HG02885 (cell line): Measurements from ENCODE around the gene RB1.
"Not testable (repeated sequence)": the region's sequence is repeated elsewhere in the genome, so short reads cannot be mapped to it uniquely, and the experiment has no call there.

Experiments
- ATAC-seq: cut with Tn5 transposase; IDR thresholded peaks from one replicate; pipeline ENCODE4 v1.9.1; 2021; ENCODE audit warnings: mild to moderate bottlenecking; ENCODE audit not compliant: unreplicated experiment, poor library complexity

Gene RB1

DNA sequence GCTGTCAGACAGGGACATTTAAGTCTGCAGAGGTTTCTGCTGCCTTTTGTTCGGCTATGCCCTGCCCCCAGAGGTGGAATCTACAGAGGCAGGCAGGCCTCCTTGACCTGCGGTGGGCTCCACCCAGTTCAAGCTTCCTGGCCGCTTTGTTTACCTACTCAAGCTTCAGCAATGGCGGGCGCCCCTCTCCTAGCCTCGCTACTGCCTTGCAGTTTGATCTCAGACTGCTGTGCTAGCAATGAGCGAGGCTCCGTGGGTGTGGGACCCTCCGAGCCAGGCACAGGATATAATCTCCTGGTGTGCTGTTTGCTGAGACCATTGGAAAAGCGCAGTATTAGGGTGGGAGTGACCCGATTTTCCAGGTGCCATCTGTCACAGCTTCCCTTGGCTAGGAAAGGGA lies 35.6 kb downstream of the RB1 start:
- not testable (repeated sequence) for ATAC-seq

DNA sequence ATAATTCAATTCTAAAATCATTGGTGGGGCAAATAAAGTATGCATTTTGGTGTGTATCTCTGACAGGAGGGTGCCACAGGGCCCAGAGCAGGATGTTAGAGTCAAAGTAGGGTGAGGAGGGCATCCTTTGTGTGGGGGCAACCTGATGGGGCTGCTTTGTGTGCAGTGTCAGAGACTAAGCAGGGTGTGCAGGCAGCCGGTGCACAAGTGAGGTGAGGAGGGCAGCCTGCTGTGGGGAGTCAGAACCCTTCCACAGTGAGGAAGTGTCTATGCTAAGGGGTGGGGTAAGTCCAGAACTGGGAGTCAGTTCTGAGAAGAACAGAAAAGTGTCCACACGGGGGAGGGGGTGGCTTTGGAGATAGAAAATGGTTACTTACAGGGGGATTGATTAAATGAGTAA lies 40.7 kb downstream of the RB1 start:
- ATAC-seq, result no peak

DNA sequence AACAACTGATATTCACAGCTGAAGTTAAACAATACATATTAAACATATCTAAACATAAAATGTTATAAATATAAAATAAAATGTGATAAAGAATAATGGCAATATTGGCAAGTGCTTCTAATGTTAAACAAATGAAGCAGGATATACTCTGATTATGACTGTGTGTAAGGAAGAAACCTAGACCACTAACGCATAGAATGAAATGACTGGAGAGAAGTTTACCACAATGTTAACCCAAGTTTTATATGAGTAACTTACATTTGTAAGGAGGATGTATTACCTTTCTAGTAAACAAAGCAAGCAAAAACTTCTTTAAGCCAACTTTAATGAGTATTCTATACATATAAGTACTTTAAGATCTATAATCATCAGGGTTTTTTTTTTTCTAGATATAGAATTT lies 43.0 kb downstream of the RB1 start:
- ATAC-seq, result no peak

DNA sequence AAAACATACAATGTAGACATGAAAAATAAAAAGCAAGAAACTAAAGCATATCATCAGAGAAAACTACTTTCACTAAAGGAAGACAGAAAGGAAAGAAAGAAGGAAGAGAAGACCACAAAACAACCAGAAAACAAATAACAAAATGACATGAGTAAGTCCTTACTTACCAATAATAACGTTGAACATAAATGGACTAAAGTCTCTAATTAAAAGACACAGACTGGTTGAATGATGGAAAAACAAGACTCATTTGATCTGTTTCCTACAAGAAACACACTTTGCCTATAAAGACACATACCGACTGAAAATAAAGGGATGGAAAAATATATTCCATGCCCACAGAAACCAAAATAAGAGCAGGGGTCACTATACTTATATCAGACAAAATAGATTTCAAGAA lies 46.0 kb downstream of the RB1 start:
- no peak for ATAC-seq

DNA sequence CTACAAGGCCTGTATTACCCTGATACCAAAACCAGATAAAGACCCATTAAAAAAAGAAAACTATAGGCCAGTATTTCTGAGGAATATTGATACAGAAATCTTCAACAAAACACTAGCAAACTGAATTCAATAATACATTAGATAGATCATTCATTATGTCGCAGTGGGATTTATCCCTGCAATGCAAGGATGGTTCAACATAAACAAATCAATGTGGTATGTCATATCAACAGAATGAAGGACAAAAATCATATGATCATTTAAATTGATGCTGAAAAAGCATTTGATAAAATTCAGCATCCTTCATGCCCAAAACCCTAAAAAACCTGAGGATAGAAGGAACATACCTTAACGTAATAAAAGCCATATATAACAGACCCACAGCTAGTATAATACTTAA lies 50.0 kb downstream of the RB1 start:
- ATAC-seq, result no peak

DNA sequence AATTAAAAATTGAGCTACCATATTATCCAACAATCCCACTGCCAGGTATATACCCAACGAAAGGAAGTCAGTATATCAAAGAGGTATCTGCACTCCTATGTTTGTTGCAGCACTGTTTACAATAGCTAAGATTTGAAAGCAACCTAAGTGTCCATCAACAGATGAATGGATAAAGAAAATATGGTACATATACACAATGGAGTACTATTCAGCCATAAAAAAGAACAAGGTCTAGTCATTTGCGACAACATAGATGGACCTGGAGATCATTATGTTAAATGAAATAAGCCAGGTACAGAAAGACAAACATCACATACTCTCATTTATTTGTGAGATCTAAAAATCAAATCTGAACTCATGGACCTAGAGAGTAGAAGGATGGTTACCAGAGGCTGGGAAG lies 52.0 kb downstream of the RB1 start:
- ATAC-seq, result not testable (repeated sequence)

DNA sequence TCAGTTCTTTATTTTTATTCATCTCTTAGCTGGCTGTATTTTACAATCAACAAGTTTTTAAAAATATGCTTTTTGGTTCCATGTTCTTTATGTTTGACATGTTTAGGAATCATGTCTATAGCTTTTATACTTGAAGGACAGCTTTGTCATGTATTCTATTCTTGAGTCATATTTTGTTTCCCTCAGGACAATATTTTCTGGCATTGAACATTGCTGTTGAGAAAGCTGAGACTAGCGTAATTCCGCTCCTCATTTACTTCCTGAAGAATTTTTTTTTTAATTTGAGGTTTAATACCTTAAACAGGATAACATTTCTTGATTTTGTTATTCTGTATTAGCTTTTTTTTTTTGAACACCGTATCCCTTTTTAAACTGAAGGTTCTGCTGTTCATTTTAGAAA lies 53.2 kb downstream of the RB1 start:
- no peak for ATAC-seq

DNA sequence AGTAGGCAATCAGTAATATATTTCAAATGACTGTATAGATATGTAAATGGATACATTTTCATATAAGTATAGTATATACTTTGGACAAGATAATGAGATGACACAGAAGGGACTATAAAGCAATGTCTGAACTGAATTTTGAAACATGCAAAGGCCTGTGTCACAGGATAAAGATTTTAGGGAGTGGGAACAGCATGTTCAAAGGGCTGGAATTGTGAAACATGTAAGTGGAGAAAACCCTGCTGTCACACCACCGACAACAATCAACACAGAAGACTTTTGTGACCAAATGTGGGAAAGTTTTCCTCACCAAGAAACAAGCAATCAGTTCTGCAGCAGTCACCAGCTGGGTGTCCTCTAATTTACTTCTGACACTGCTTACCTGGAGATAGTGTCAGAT lies 66.4 kb downstream of the RB1 start:
- ATAC-seq, result no peak

DNA sequence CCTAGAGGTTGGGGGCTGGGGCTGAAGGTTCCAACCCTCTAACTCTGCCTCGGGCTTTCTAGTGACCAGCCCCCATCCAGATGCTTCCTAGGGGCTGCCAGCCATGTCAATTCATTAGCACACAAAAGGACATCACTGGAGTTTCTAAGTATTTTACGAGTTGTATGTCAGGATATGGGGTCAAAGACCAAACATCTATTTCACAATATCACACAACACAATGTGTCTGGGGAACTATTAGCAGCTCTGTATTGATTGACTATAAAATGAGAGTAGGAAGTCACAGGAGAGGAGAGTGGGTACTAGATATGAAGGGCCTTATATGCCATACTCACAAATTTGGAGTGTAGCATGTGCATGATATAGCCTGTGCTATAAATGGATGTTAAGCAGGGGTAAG lies 67.3 kb downstream of the RB1 start:
- no peak for ATAC-seq

DNA sequence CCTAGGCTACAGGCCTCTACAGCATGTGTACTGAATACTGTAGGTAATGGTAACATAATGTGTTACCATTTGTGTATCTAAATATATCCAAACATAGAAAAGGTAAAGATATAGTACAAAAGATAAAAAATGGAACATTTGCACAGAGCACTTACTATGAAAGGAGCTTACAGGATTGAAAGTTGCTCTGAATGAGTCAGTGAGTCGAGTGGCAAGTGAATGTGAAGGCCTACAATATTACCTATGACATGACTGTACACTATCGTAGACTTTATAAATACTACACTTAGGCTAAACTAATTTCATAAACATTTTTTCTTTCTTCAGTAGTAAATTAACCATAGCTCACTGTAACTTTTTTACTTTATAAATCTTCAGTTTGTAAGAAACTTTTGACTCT lies 74.3 kb downstream of the RB1 start:
- ATAC-seq, result no peak

DNA sequence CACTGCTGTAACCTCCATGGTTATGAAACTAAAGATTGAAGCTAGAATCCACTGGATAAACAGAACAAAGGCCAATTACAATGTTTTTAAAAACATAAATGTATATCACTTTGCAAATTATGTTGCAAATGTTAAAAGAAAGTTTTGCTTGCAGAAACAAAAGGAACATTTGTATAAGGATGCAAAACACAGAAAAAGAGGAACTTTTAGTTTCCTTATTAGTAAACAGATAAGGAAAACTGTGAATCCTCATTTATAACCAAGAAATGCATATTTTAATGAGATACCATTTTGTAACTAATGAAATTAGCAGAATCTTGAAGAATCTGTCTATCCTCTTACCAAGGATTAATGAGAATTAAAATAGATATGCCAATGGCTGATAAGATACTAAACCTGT lies 77.0 kb downstream of the RB1 start:
- ATAC-seq, result no peak

DNA sequence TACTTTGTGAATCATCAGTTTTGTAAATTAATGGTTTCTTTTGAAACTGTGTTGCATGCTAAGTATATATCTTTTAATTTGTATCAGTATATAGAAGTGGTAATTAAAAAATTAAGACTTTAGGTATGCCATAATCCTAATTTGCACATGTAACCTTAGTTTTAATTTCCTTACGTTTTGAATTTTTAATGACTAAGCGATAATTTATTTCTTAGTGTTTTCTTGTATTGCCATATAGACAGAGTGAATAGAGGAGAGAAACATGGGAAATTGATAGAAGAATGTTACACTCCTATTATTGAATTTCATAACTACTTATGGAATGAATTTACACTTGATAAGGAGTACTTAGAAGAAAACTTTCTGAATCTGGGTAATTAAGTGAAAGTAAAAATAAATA lies 79.8 kb downstream of the RB1 start:
- no peak for ATAC-seq

DNA sequence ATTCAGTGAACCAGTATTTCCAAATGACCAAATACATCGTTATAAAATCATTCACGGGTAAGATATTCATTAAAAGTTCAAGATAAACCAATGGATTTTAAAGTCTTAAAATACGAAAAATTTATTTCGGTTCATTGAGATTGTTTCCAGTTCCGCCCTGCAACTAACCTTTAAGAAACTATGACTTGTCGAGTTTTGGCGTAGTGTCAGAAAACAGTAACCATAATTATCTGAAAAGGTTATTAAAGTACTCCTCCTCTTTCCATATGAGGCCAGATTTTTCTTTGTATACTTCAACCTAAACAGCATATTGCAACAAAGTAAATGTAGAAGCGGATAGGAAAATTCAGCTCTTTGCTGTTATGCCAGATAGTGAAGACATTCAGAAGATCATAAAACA lies 83.3 kb downstream of the RB1 start:
- no peak for ATAC-seq

DNA sequence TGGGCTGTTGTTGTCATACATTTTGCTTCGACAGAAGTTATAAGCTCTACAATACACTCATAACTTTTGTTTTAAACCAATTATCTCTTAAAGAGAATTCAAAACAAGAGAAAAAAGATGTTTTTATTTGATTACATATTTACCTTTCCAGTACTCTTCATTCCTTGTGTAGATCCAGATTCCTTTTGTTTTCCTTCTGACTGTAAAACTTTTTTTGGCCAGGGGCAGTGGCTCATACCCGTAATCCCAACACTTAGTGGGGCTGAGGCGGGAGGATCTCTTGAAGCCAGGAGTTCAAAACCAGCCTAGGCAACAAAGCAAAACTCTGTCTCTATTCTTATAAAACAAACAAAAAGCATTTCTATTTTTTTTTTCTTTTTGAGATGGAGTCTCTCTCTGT lies 87.7 kb downstream of the RB1 start:
- no peak for ATAC-seq

DNA sequence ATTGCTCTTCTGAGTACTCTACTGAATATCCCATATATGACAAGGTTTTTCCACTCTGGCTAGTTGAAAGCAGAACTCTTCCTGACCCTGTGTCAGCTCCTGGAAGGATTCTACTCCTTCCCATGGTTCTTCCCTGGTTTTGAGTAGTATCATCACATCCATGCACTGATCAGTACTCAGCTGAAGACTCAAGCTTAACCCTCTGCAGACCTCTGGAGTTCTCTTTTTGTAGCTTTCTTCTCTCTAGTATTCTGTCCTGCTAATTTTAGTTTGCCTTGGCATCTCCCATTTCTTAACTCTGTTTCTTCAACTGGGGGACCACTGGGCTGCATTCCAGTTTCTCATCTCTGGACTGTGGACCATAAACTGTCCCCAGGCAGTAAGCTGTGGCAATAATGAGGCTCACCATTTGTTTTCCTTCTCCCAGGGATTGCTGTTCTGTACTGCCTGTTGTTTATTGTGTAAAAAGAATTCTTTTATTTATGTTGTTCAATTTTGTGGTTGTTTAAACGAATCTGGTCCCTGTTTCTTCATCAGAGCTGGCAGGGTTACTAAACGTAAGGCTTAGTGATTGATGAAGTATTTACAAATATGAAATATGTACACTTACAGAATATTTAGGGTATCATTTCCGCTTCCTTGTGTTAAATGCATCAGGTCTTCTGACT lies 89.6 kb downstream of the RB1 start:
- no peak for ATAC-seq

DNA sequence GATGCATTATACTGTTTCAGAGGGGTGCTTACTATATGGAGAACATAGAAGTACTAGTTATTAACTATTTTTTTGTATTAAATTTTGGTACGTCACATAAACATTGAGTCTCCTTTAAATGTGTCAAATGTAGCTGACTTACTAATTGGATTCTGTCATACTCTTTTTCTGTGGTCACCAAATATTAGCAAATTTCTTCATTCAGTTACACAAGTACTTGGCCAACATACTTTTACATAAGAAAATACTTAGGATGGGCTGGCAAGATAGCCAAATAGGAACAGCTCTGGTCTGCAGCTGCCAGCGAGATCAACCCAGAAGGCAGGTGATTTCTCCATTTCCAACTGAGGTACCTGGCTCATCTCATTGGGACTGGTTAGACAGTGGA lies 90.1 kb downstream of the RB1 start:
- ATAC-seq, result no peak

DNA sequence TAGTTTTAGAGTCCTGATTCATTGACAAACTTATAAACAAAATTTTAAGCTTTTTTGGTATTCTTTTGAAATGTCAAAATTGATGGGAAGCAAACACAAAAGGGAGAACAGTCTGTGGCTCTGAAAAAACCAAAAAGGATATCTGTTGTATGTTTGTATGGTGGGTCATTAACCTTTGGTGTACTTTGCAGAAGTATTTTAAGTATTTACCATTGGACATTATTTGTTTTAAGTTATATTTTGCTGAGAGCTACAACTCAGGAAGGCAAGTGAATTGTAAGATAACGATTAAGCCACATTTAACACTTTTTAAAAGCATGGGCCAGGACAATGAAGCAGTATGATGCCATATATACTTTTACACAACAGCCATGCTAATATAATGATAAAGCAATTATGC lies 94.2 kb downstream of the RB1 start:
- no peak for ATAC-seq

DNA sequence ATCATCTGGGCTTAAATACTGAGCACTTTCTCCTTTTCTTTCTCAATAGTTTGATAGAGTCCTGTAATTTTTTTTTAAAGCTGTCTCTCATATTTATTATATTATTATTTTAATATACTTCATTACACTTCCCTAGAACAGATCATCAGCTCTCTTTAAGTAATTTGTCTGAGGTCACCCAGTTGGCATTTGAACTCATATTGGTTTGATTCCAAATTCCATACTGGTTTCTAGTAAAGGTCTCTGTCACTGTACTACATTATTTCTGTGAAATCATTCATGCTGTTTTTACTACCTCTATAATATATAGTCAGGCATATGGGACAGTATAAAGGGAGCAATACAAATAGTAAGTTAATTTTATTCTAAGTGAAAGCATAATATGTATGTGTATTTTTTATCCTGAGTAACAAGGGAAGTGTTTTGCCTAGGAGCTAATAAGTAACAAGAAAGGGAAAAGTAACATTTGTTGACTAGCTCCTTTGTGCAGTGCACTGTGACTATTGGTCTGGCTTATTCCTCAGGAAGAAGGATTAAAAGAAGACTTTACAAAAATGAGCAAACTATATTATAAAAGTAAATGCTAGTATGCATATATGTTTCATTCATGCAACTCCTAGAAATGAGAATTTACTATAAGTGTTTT lies 95.0 kb downstream of the RB1 start:
- no peak for ATAC-seq

DNA sequence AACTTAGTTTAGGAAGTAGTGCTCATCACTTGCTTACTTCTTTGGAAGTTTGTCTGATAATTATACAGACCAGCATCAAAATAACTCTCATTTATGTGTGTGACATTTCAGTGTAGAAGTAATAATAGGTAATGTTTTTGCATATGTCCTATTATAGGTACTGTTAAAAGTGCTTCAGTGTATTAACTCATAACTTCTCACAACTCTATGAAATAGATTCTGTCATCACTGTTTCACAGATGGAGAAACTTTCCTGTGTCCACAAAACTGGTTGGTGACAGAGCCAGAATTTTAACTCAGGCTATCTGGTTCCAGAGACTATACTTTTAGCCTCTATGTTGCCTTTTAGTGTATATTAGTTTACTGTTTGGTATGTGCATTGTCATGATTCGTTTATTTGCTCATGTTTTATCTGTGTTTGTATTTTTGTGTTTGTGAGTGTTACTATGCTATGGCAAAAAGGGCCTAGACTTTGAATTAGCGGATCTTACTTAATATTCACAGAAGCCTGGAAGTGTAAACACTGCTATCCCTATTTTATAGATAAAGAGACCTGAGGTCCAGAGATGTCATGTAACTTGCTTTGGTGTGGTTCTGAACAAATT lies 96.6 kb downstream of the RB1 start:
- ATAC-seq, result no peak

DNA sequence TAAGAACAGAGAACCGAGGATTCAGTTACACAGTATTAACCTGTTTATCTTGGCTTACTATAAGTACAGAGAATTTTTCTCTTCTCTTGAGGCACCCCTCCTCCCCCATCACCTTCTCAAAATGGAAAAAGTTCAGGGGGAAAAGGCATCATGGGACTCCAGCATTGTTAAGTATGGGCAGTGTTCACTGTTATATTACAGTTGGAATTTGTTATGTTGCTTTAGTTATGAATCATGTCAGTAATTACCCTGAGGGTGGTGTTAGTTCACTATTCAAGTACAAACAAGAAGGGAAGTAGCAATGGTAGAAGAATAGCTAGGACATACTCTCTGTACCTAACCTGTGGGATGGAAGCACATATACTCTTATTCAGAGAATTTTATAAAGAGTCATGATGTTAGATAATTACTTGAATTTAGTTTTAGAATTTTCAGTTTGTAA lies 97.3 kb downstream of the RB1 start:
- peak; percentile 49 for ATAC-seq

DNA sequence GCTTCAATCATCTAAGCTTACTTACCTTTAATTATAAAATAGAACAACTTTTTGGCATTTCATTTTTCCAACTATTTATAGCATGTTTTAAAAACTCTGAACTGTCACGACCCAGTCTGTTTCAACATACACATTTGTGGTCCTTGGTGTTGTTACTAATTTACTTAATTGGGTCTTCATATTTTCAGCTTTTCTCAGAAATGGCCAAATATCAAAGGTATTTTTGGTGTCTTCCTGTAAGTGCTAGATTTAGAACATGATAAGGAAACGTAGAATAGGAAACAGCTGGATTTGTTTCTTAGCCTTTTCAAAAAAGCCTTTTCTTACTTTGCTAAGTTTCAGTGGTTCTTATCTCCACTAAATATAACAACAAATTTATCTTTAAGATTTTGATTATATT lies 97.9 kb downstream of the RB1 start:
- no peak for ATAC-seq

DNA sequence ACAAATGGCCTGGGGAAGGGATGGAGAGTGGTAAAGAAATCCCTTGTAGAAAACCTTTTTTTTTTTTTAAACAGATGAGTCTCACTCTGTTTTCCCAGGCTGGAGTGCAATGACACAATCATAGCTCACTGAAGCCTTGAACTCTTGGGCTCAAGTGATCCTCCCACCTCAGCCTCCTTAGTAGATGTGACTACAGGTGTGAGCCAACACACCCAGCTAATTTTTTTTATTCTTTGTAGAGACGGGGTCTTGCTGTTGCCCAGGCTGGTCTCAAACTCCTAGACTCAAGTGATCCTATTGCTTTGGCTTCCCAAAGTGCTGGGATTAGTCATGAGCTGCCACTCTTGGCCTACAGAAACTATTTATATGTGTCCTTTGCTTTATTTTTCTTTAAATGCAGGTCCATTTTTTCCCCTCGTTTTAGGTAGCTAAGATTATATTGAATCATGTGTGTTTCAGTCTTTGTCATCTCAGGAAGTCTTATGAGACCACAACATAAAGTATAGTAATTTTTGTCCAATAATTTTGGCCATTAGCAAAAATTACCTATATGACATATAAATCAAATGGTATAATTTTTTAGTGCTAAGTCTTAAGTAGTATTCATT lies 98.9 kb downstream of the RB1 start:
- ATAC-seq, result no peak
